Activated CD4-positive, alpha-beta T cell treated with anti-CD3 and anti-CD28 coated beads for 24 hours (primary cell): ENCODE results near the gene SPATA17.

Source experiments
- DNase-seq, 2 donors: peaks; one replicate each; pipeline ENCODE4 v3.0.0-alpha.2; 2020; ENCODE audit warnings: low read depth in 2 of 2

SPATA17 gene

GRCh38 chr1:217847643-217848042, 216.5 kb downstream of the SPATA17 start:
- no peak for DNase-seq

- no peak for DNase-seq
Observed at GRCh38 chr1:217856342-217857034, 225.3 kb downstream of the SPATA17 start.

- no peak for DNase-seq
Observed at GRCh38 chr1:217857061-217857460, 225.9 kb downstream of the SPATA17 start.

GRCh38 chr1:217861658-217862057, 230.5 kb downstream of the SPATA17 start:
- DNase-seq = no peak

GRCh38 chr1:217867446-217867995, 236.4 kb downstream of the SPATA17 start:
- DNase-seq = no peak

GRCh38 chr1:217871955-217872354, 240.8 kb downstream of the SPATA17 start:
- no peak for DNase-seq

GRCh38 chr1:217875229-217875628, 244.1 kb downstream of the SPATA17 start:
- no peak for DNase-seq

- no peak for DNase-seq
Observed at GRCh38 chr1:217876401-217876800, 245.3 kb downstream of the SPATA17 start.

- DNase-seq = no peak
Observed at GRCh38 chr1:217876896-217877295, 245.8 kb downstream of the SPATA17 start.

GRCh38 chr1:217881131-217881543, 250.0 kb downstream of the SPATA17 start:
- no peak for DNase-seq

GRCh38 chr1:217881607-217882332, 250.6 kb downstream of the SPATA17 start:
- no peak for DNase-seq

GRCh38 chr1:217885181-217885580, 254.0 kb downstream of the SPATA17 start:
- no peak for DNase-seq

- DNase-seq = no peak
Observed at GRCh38 chr1:217888328-217888727, 257.2 kb downstream of the SPATA17 start.

- DNase-seq = no peak
Observed at GRCh38 chr1:217889401-217889800, 258.3 kb downstream of the SPATA17 start.

- no peak for DNase-seq
Observed at GRCh38 chr1:217891966-217892365, 260.8 kb downstream of the SPATA17 start.

GRCh38 chr1:217892750-217893149, 261.6 kb downstream of the SPATA17 start:
- DNase-seq = no peak

- no peak for DNase-seq
Observed at GRCh38 chr1:217895841-217896240, 264.7 kb downstream of the SPATA17 start.

- no peak for DNase-seq
Observed at GRCh38 chr1:217896490-217896889, 265.3 kb downstream of the SPATA17 start.

GRCh38 chr1:217897100-217897499, 266.0 kb downstream of the SPATA17 start:
- DNase-seq = no peak

- no peak for DNase-seq
Observed at GRCh38 chr1:217899614-217900013, 268.5 kb downstream of the SPATA17 start.

GRCh38 chr1:217907504-217907903, 276.4 kb downstream of the SPATA17 start:
- DNase-seq = no peak

GRCh38 chr1:217910203-217910602, 279.1 kb downstream of the SPATA17 start:
- DNase-seq = no peak

GRCh38 chr1:217910791-217911320, 279.7 kb downstream of the SPATA17 start:
- no peak for DNase-seq
